Progenitor cell of endocrine pancreas (in vitro differentiated cells): ENCODE measurements around the gene SLC22A16. TPM values are rescaled to one million over a fixed set of nuclear protein-coding genes. Genes with fewer than 3 reads are reported as not detected.

Source experiments
- DNase-seq: peaks from one replicate; pipeline ENCODE4 v3.0.0; 2021; ENCODE audit warnings: low spot score; ENCODE audit not compliant: unreplicated experiment
- H3K27ac Mint-ChIP-seq: 2 replicates; pipeline ENCODE4 v1.8.0; 2021; ENCODE audit warnings: mild to moderate bottlenecking, moderate library complexity, mixed read lengths
- H3K27me3 Mint-ChIP-seq: 2 replicates; pipeline ENCODE4 v1.8.0; 2021; ENCODE audit warnings: mixed read lengths
- H3K36me3 Mint-ChIP-seq: 2 replicates; pipeline ENCODE4 v1.8.0; 2022; ENCODE audit warnings: mixed read lengths; ENCODE audit not compliant: insufficient read depth
- H3K4me1 Mint-ChIP-seq: 2 replicates; pipeline ENCODE4 v1.8.0; 2021; ENCODE audit warnings: low read depth, mixed read lengths
- H3K4me3 Mint-ChIP-seq: 2 replicates; pipeline ENCODE4 v1.8.0; 2021; ENCODE audit warnings: low read depth, mild to moderate bottlenecking, moderate library complexity, mixed read lengths
- H3K9me3 Mint-ChIP-seq: 2 replicates; pipeline ENCODE4 v1.8.0; 2021; ENCODE audit warnings: low read depth, mixed read lengths
- total RNA-seq: library from RNA; stranded (reverse); gene quantifications from 2 replicates; pipeline ENCODE4 v1.2.1, GENCODE V29; 2021
- TF ChIP-seq, protein P1 (sequence below): fragments of 200-600 bp; sonication (generic); IDR thresholded peaks from one replicate; pipeline ENCODE4 v1.5.0; 2021; ENCODE audit warnings: antibody characterized with exemption, mild to moderate bottlenecking; ENCODE audit not compliant: unreplicated experiment

Gene SLC22A16
- total RNA-seq, 1 donor from 2014 or later = not detected

DNA sequence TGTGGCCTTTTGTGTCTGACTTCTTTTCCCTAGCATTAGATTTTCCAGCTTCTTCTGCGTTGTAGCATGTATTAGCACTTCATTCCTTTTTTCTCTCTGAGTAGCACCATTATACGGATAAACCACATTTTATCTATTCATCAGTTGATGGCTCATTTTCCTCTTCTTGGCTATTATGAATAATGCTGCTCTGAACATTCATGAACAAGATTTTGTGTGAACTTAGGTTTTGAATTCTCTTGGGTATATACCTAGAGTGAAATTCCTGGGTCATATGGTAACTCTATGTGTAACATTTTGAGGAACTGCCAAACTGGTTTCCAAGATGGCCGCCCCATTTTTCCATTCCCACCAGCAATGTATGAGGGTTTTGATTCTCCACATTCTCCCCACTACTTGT lies 28.7 kb downstream of the SLC22A16 start:
- DNase-seq = no peak
- TF ChIP-seq, protein P1, sequence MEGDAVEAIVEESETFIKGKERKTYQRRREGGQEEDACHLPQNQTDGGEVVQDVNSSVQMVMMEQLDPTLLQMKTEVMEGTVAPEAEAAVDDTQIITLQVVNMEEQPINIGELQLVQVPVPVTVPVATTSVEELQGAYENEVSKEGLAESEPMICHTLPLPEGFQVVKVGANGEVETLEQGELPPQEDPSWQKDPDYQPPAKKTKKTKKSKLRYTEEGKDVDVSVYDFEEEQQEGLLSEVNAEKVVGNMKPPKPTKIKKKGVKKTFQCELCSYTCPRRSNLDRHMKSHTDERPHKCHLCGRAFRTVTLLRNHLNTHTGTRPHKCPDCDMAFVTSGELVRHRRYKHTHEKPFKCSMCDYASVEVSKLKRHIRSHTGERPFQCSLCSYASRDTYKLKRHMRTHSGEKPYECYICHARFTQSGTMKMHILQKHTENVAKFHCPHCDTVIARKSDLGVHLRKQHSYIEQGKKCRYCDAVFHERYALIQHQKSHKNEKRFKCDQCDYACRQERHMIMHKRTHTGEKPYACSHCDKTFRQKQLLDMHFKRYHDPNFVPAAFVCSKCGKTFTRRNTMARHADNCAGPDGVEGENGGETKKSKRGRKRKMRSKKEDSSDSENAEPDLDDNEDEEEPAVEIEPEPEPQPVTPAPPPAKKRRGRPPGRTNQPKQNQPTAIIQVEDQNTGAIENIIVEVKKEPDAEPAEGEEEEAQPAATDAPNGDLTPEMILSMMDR = no peak
- H3K27ac Mint-ChIP-seq = no peak overlapping the region
- H3K4me1 Mint-ChIP-seq = peaks cover 9% of the 10 kb centered on the region
- H3K36me3 Mint-ChIP-seq = no peaks in the 10 kb centered on the region
- H3K4me3 Mint-ChIP-seq = no peak overlapping the region
- H3K9me3 Mint-ChIP-seq = no peaks in the 10 kb centered on the region
- H3K27me3 Mint-ChIP-seq = no peaks in the 10 kb centered on the region

DNA sequence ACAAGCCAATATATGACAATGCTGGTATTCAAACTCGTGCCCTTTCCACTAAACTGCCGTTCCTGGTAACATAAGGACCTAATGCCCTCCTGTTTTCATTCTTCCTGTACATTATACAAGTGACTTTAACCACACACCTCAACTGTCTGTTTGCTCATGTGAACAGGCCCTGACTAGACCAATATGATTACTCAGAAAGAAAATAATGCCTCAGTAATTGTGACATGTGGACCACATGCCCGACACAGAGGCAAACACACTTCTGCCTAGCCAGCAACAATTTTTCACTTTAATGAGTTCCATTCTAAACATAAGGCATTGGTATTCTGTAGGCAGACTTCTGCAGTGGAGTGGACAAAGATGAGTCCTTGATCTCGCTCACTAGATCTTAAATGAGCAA lies 30.0 kb downstream of the SLC22A16 start:
- H3K27ac Mint-ChIP-seq = no peak overlapping the region
- DNase-seq = no peak
- TF ChIP-seq, protein P1 = no peak
- H3K36me3 Mint-ChIP-seq = no peaks in the 10 kb centered on the region
- no peaks in the 10 kb centered on the region for H3K27me3 Mint-ChIP-seq
- no peaks in the 10 kb centered on the region for H3K9me3 Mint-ChIP-seq
- no peak overlapping the region for H3K4me3 Mint-ChIP-seq
- peaks cover 9% of the 10 kb centered on the region for H3K4me1 Mint-ChIP-seq

DNA sequence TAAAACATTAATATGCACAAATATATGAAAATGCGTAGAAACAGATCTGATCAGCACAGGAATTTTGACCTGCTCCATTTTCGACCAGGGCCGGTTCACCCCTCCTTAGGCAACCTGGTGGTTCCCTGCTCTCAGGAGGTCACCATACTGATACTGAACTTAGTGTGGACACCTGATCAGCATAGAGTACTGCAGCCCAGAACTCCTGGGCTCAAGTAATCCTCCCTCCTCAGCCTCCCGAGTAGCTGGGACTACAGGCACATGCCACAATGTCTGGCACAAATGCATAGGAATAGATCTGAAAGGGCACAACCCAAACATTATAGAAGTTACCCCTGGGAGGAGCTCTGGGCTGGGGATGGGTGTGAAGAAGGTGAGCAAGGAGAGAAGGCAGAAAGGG lies 36.4 kb downstream of the SLC22A16 start:
- Mint-ChIP-seq H3K27ac (no peak overlapping the region), H3K9me3 (no peaks in the 10 kb centered on the region), H3K36me3 (no peaks in the 10 kb centered on the region), H3K27me3 (peaks cover 14% of the 10 kb centered on the region), H3K4me3 (no peak overlapping the region), H3K4me1 (peaks cover under 1% of the 10 kb centered on the region)
- no peak for DNase-seq
- TF ChIP-seq, protein P1 = no peak

DNA sequence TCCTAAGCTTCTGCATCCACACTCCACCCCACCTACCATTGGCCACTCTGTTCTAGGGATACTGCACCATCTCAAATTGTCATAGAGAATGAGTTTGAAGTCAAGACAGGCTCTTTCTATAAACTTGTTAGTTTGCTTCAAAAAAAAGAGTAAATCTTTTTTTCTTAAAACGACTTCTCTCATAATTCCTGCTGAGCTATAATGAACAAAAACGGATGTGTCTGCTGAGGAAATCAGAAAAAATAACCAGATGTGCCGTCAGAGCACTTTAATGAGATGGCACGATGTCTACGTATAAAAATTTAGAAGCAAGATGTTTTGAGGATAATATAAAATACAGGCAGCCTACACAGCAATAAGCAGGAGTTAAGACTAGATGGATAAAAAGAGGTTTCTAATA lies 37.1 kb downstream of the SLC22A16 start:
- Mint-ChIP-seq H3K36me3 (no peaks in the 10 kb centered on the region), H3K9me3 (no peaks in the 10 kb centered on the region), H3K4me1 (no peaks in the 10 kb centered on the region), H3K27ac (no peak overlapping the region), H3K27me3 (peaks cover 14% of the 10 kb centered on the region), H3K4me3 (no peak overlapping the region)
- DNase-seq = no peak
- TF ChIP-seq, protein P1 = no peak

DNA sequence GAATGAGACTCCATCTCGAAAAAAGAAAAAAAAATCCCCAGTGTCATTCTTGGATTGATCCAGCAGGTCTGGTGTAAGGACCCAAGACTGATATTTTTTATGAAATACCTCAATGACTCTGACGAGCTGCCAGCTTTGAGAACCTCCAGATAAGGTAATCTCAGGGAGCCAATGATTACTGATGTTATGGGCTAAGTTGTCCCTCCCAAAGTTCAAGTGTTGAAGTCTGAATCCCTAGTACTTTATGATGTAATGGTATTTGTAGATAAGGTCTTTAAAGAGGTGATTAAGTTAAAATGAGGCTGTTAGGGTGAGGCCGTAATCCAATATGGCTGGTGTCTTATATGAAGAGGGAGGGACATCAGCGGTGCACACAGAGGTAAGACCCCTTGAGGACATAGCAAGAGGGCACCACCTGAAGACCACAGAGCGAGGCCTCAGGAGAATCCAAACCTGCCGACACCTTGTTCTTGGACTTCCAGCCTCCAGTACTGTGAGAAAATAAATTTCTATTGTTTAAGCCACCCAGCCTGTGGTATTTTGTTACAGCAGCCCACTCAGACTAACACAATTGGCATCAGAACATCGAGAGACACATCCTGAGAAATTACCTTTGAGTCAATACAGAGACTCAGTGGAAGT lies 41.3 kb downstream of the SLC22A16 start:
- Mint-ChIP-seq H3K27ac (no peak overlapping the region), H3K36me3 (no peaks in the 10 kb centered on the region), H3K27me3 (peaks cover 15% of the 10 kb centered on the region), H3K9me3 (no peaks in the 10 kb centered on the region), H3K4me3 (no peak overlapping the region), H3K4me1 (peaks cover 12% of the 10 kb centered on the region)
- DNase-seq = no peak
- TF ChIP-seq, protein P1 = no peak
